Neural cell (in vitro differentiated cells): ENCODE data around the gene ALK. TPM values are rescaled to one million over a fixed set of nuclear protein-coding genes. Genes with fewer than 3 reads are reported as not detected.

Experiments
- H2AFZ ChIP-seq: fragments of 200-600, 300-800 bp; sonication (generic), shearing (Covaris generic); 2 replicates; pipeline ENCODE4 v1.6.0; 2014; ENCODE audit warnings: low read depth, mild to moderate bottlenecking, antibody characterized with exemption, low read length, moderate library complexity
- H3F3A ChIP-seq: fragments of 200-600 bp; shearing (Covaris generic); 2 replicates; pipeline ENCODE4 v1.6.1; 2016; ENCODE audit warnings: mild to moderate bottlenecking, moderate library complexity, mixed read lengths, antibody characterized with exemption, low read length; ENCODE audit not compliant: insufficient read depth, poor library complexity, severe bottlenecking
- H3K27ac ChIP-seq: fragments of 200-600, 300-800 bp; sonication (generic), shearing (Covaris generic); 2 replicates; pipeline ENCODE4 v1.5.1; 2014; ENCODE audit warnings: mild to moderate bottlenecking, low read length, moderate library complexity
- H3K27me3 ChIP-seq: fragments of 300-800, 200-600 bp; sonication (generic), shearing (Covaris generic); 2 replicates; pipeline ENCODE4 v1.6.0; 2014; ENCODE audit warnings: mild to moderate bottlenecking, low read depth, low read length, moderate library complexity; ENCODE audit not compliant: insufficient read depth
- H3K36me3 ChIP-seq: fragments of 300-800, 200-600 bp; sonication (generic), shearing (Covaris generic); 2 replicates; pipeline ENCODE4 v1.5.1; 2014; ENCODE audit warnings: mild to moderate bottlenecking, antibody characterized with exemption, low read length, moderate library complexity; ENCODE audit not compliant: insufficient read depth
- H3K4me2 ChIP-seq: fragments of 300-800, 200-600 bp; sonication (generic), shearing (Covaris generic); 2 replicates; pipeline ENCODE4 v1.6.0; 2014; ENCODE audit warnings: mild to moderate bottlenecking, low read length
- H3K4me3 ChIP-seq: fragments of 300-800, 200-600 bp; sonication (generic), shearing (Covaris generic); 2 replicates; pipeline ENCODE4 v1.5.1; 2014; ENCODE audit warnings: mild to moderate bottlenecking, low read length, moderate library complexity
- H3K79me2 ChIP-seq: fragments of 200-600 bp; shearing (Covaris generic); replicated peaks from 2 replicates; pipeline ENCODE4 v1.6.0; 2014; ENCODE audit warnings: mild to moderate bottlenecking, low read length, moderate library complexity; ENCODE audit not compliant: insufficient read depth
- H3K9ac ChIP-seq: fragments of 300-800, 200-600 bp; sonication (generic), shearing (Covaris generic); 2 replicates; pipeline ENCODE4 v1.6.1; 2016; ENCODE audit warnings: mild to moderate bottlenecking, low read length, mixed read lengths
- H3K9me2 ChIP-seq: fragments of 200-600 bp; shearing (Covaris generic); 2 replicates; pipeline ENCODE4 v1.6.1; 2016; ENCODE audit warnings: mild to moderate bottlenecking, low read length, mixed read lengths; ENCODE audit not compliant: insufficient read depth
- H3K9me3 ChIP-seq: fragments of 200-600, 300-800 bp; sonication (generic), shearing (Covaris generic); 2 replicates; pipeline ENCODE4 v1.6.1; 2016; ENCODE audit warnings: mild to moderate bottlenecking, mixed run types, low read length, moderate library complexity, mixed read lengths
- H4K20me1 ChIP-seq: fragments of 200-600 bp; shearing (Covaris generic); 2 replicates; pipeline ENCODE4 v1.6.1; 2016; ENCODE audit warnings: mild to moderate bottlenecking, mixed run types; ENCODE audit not compliant: insufficient read depth
- EZH2 ChIP-seq: fragments of 200-600, 300-800 bp; shearing (Covaris generic), sonication (generic); IDR thresholded peaks from 2 replicates; pipeline ENCODE4 v1.6.1; 2014; ENCODE audit warnings: antibody characterized with exemption, low read length, borderline replicate concordance, mild to moderate bottlenecking; ENCODE audit not compliant: insufficient read depth, poor library complexity, severe bottlenecking
- MXI1 ChIP-seq: fragments of 450-650 bp; conservative IDR thresholded peaks from 2 replicates; pipeline ENCODE4 v1.6.1; 2014; ENCODE audit warnings: antibody characterized with exemption, mild to moderate bottlenecking; ENCODE audit not compliant: poor library complexity, severe bottlenecking
- POLR2AphosphoS5 ChIP-seq: IDR thresholded peaks from 2 replicates; pipeline ENCODE4 v1.6.1; 2012
- RAD21 ChIP-seq: fragments of 450-650 bp; conservative IDR thresholded peaks from 2 replicates; pipeline ENCODE4 v1.6.1; 2014; ENCODE audit warnings: antibody characterized with exemption, mild to moderate bottlenecking, moderate library complexity
- SMC3 ChIP-seq: fragments of 450-650 bp; conservative IDR thresholded peaks from 2 replicates; pipeline ENCODE4 v1.6.1; 2014; ENCODE audit warnings: antibody characterized with exemption, mild to moderate bottlenecking, moderate library complexity; ENCODE audit not compliant: poor library complexity
- TAF1 ChIP-seq: IDR thresholded peaks from 2 replicates; pipeline ENCODE4 v1.6.1; 2012; ENCODE audit warnings: low read depth
- polyA plus RNA-seq: library from polyadenylated mRNA; depleted of rRNA; stranded (reverse); fragments of >200 nt; gene quantifications from 2 replicates; pipeline ENCODE4 v1.2.3, GENCODE V29; 2014
- TF ChIP-seq, protein P1 (sequence below): fragments of 450-650 bp; IDR thresholded peaks from 2 replicates; pipeline ENCODE4 v1.5.1; 2014; ENCODE audit warnings: antibody characterized with exemption, mild to moderate bottlenecking, moderate library complexity; ENCODE audit not compliant: poor library complexity, severe bottlenecking
- TF ChIP-seq, protein P2 (sequence below): IDR thresholded peaks from 2 replicates; pipeline ENCODE4 v1.6.1; 2012; ENCODE audit warnings: borderline replicate concordance

Gene ALK
- polyA plus RNA-seq, 1 donor from 2014 or later = 7.1 TPM

DNA sequence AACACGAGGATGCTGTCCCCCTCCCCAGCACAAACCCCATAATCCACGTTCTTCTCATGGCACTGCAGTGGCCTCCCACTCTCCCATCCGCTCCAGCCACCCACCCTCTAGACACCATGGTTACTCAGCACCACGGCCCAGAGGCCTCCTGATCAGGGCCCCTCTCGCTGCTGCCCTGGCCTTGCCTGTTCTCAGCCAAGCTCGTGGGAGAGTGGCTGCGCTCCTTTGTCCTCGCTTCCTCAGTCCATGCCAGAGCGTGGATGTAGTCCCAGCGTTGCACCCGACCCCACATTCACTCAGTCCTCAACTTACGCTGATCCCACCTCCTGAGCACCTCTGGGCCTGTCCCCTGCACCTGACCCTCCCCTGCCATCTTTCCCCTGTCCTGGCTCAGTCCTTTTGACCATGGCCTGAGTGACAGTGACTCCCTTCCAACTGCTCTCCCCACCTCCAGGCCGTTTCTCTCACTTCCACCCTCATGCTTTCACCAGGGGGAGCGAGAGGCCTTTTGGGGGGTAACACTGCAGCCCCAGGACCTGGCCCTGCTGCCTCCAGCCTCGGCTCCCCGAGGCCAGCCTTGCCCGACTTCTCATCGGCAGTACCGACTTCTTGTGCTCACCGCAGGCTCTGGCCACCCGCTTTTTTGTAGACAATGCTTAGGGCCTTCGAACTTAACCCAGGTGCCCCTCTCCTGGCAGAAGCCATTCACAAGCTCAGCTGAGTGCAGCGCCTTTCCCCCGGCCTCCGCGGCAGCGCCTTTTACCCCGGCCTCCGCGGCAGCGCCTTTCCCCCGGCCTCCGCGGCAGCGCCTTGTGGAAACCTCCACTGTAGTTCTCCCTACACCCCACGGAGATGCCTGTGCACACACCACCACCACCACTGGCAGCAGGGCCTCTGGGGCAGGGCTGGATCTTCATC is 674.7 kb downstream of the ALK start:
- Histone ChIP-seq H3K9me3 (no peaks in the 10 kb centered on the region), H4K20me1 (no peaks in the 10 kb centered on the region)

DNA sequence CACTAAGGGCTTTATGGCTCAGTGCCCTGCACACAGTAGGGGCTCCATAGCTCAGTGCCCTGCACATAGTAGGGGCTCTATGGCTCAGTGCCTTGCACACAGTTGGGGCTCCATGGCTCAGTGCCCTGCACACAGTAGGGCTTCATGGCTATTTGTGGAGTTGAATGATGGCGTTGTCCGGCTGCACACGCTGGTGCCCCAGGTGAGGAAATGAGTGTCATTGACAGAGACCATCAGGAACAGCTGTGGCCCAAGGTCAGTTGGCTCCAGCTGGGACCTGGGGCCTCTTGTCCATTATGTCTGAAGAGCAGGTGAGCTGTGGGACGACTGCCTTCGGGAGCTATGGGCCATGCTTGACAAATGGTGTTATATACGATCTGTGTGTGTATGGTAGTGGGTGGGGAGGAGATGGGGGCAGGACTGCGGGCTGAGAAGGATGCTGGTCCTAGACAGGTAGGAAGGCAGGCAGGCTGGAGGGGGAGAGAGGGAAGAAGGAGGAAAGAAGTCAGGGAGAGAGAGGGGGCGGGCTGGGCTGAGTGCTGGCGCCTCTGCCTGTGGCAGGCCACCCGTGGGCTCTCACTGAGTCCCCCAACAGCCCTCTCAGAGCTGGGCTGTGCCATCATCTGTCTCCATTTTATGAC is 675.5 kb downstream of the ALK start:
- no peak overlapping the region for H3K27ac ChIP-seq
- no peaks in the 10 kb centered on the region for H4K20me1 ChIP-seq
- H3K79me2 ChIP-seq = no peaks in the 10 kb centered on the region
- H3K4me3 ChIP-seq = no peak overlapping the region
- H3K9ac ChIP-seq = no peak overlapping the region
- no peak overlapping the region for H3K4me2 ChIP-seq
- H3K9me2 ChIP-seq = no peaks in the 10 kb centered on the region
- H3K27me3 ChIP-seq = no peaks in the 10 kb centered on the region
- no peaks in the 10 kb centered on the region for H3K9me3 ChIP-seq
- no peak overlapping the region for H2AFZ ChIP-seq
- no peaks in the 10 kb centered on the region for H3F3A ChIP-seq
- no peaks in the 10 kb centered on the region for H3K36me3 ChIP-seq
- TF ChIP-seq RAD21 (no peak), MXI1 (no peak), TAF1 (no peak), EZH2 (no peak), SMC3 (no peak), POLR2AphosphoS5 (no peak)
- TF ChIP-seq, protein P1, sequence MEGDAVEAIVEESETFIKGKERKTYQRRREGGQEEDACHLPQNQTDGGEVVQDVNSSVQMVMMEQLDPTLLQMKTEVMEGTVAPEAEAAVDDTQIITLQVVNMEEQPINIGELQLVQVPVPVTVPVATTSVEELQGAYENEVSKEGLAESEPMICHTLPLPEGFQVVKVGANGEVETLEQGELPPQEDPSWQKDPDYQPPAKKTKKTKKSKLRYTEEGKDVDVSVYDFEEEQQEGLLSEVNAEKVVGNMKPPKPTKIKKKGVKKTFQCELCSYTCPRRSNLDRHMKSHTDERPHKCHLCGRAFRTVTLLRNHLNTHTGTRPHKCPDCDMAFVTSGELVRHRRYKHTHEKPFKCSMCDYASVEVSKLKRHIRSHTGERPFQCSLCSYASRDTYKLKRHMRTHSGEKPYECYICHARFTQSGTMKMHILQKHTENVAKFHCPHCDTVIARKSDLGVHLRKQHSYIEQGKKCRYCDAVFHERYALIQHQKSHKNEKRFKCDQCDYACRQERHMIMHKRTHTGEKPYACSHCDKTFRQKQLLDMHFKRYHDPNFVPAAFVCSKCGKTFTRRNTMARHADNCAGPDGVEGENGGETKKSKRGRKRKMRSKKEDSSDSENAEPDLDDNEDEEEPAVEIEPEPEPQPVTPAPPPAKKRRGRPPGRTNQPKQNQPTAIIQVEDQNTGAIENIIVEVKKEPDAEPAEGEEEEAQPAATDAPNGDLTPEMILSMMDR = no peak
- TF ChIP-seq, protein P2, sequence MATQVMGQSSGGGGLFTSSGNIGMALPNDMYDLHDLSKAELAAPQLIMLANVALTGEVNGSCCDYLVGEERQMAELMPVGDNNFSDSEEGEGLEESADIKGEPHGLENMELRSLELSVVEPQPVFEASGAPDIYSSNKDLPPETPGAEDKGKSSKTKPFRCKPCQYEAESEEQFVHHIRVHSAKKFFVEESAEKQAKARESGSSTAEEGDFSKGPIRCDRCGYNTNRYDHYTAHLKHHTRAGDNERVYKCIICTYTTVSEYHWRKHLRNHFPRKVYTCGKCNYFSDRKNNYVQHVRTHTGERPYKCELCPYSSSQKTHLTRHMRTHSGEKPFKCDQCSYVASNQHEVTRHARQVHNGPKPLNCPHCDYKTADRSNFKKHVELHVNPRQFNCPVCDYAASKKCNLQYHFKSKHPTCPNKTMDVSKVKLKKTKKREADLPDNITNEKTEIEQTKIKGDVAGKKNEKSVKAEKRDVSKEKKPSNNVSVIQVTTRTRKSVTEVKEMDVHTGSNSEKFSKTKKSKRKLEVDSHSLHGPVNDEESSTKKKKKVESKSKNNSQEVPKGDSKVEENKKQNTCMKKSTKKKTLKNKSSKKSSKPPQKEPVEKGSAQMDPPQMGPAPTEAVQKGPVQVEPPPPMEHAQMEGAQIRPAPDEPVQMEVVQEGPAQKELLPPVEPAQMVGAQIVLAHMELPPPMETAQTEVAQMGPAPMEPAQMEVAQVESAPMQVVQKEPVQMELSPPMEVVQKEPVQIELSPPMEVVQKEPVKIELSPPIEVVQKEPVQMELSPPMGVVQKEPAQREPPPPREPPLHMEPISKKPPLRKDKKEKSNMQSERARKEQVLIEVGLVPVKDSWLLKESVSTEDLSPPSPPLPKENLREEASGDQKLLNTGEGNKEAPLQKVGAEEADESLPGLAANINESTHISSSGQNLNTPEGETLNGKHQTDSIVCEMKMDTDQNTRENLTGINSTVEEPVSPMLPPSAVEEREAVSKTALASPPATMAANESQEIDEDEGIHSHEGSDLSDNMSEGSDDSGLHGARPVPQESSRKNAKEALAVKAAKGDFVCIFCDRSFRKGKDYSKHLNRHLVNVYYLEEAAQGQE = no peak

More for the DNA sequence above, 674.7 kb downstream of the ALK start:
- Histone ChIP-seq H3K4me3 (no peak overlapping the region), H3K9me2 (no peaks in the 10 kb centered on the region), H3K27ac (no peak overlapping the region), H3K36me3 (no peaks in the 10 kb centered on the region), H3K4me2 (no peak overlapping the region), H2AFZ (no peak overlapping the region), H3F3A (no peaks in the 10 kb centered on the region), H3K27me3 (no peaks in the 10 kb centered on the region), H3K9ac (no peak overlapping the region), H3K79me2 (no peaks in the 10 kb centered on the region)
- TF ChIP-seq, protein P2 = no peak
- TF ChIP-seq, protein P1 = no peak
- TF ChIP-seq MXI1 (no peak), EZH2 (no peak), POLR2AphosphoS5 (no peak), SMC3 (no peak), TAF1 (no peak)
